Measurements from ENCODE around the gene PAPPA. TPM values are rescaled to one million over a fixed set of nuclear protein-coding genes. Genes with fewer than 3 reads are reported as not detected.

The PAPPA gene
- total RNA-seq, 4 donors from 2014 or later, result 0.53 to 2.3 (median 1.4) TPM

GRCh38 chr9:116141864-116142561 is 11.6 kb upstream of the PAPPA start:
- no peak for DNase-seq (ENCODE audit: low spot score in 2 of 2)
- H3K9me3 ChIP-seq, result no peaks in the 10 kb centered on the region
- WGBS, result 59% methylated on average over 6 of the region's 6 CpGs
- no peak overlapping the region for H3K27ac ChIP-seq
- peaks cover 7% of the 10 kb centered on the region for H3K27me3 ChIP-seq
- TF ChIP-seq, protein P1, sequence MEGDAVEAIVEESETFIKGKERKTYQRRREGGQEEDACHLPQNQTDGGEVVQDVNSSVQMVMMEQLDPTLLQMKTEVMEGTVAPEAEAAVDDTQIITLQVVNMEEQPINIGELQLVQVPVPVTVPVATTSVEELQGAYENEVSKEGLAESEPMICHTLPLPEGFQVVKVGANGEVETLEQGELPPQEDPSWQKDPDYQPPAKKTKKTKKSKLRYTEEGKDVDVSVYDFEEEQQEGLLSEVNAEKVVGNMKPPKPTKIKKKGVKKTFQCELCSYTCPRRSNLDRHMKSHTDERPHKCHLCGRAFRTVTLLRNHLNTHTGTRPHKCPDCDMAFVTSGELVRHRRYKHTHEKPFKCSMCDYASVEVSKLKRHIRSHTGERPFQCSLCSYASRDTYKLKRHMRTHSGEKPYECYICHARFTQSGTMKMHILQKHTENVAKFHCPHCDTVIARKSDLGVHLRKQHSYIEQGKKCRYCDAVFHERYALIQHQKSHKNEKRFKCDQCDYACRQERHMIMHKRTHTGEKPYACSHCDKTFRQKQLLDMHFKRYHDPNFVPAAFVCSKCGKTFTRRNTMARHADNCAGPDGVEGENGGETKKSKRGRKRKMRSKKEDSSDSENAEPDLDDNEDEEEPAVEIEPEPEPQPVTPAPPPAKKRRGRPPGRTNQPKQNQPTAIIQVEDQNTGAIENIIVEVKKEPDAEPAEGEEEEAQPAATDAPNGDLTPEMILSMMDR (IDR thresholded peaks at IDR 0.05), result no peak
- TF ChIP-seq POLR2A (IDR thresholded peaks at IDR 0.05) (no peak), POLR2AphosphoS5 (IDR thresholded peaks at IDR 0.05) (no peak), EP300 (IDR thresholded peaks at IDR 0.05) (no peak)
- H3K4me1 ChIP-seq, result peaks cover 3% of the 10 kb centered on the region
- H3K36me3 ChIP-seq, result no peaks in the 10 kb centered on the region
- no peak overlapping the region for H3K4me3 ChIP-seq

- H3K27me3 ChIP-seq, result peaks cover 7% of the 10 kb centered on the region
- H3K27ac ChIP-seq, result no peak overlapping the region
- TF ChIP-seq POLR2A (IDR thresholded peaks at IDR 0.05), result no peak
- TF ChIP-seq, protein P1 (IDR thresholded peaks at IDR 0.05), result no peak
- TF ChIP-seq POLR2AphosphoS5 (IDR thresholded peaks at IDR 0.05), result no peak
- no peak for TF ChIP-seq EP300 (IDR thresholded peaks at IDR 0.05)
- DNase-seq (ENCODE audit: low spot score in 2 of 2), result no peak
- WGBS, result 84% methylated on average over 5 of the region's 5 CpGs
- no peaks in the 10 kb centered on the region for H3K36me3 ChIP-seq
- H3K9me3 ChIP-seq, result no peaks in the 10 kb centered on the region
- no peak overlapping the region for H3K4me3 ChIP-seq
- H3K4me1 ChIP-seq, result peaks cover 3% of the 10 kb centered on the region
Observed at GRCh38 chr9:116142706-116143492, 10.7 kb upstream of the PAPPA start.

DNA sequence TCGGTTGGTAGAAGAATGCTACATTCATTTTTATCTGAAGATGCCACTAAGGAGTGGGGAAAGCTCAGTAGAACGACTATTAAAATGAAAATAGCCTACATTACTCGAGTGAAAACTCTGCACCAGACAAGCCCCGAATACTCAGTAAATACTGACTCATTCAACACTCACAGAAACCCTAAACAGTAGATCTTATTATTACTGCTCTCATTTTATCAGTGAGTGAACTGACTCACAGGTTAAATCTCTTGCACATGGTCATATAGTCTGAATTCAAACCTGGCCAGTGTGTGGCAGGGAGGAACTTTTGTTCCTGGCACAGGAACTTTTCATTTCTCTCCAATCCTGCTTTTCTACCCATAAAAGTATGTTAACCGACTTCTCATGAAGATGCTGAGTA is 9.6 kb upstream of the PAPPA start:
- TF ChIP-seq POLR2AphosphoS5 (IDR thresholded peaks at IDR 0.05) (no peak), EP300 (IDR thresholded peaks at IDR 0.05) (no peak), POLR2A (IDR thresholded peaks at IDR 0.05) (no peak)
- TF ChIP-seq, protein P1 (IDR thresholded peaks at IDR 0.05), result no peak
- H3K27ac ChIP-seq, result no peak overlapping the region
- WGBS, result 84% methylated on average over 5 of the region's 5 CpGs
- no peak for DNase-seq (ENCODE audit: low spot score in 2 of 2)
- no peaks in the 10 kb centered on the region for H3K9me3 ChIP-seq
- peaks cover 3% of the 10 kb centered on the region for H3K4me1 ChIP-seq
- peaks cover 7% of the 10 kb centered on the region for H3K27me3 ChIP-seq
- H3K36me3 ChIP-seq, result no peaks in the 10 kb centered on the region
- H3K4me3 ChIP-seq, result no peak overlapping the region

DNA sequence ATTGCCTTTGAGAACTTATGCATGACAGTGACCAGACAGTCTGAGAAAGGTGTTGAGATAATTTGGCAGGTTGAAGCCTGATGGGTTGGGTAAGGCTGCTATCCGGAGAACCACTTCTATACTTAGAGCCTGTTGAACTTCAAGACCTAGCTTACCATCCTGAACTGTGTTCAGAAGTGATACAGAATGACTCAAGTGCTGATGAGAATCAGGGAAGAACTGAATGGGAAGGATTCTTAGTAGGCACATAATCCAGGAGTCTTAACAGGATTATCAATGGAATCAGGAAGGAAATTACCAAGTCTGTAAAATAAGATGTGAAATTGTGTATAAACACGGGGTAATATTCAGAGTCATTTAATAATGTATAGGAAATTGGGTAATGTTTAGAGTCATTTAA is 9.0 kb upstream of the PAPPA start:
- H3K36me3 ChIP-seq, result no peaks in the 10 kb centered on the region
- WGBS, result 91% methylated on average over 2 of the region's 2 CpGs

More for the DNA sequence above, 9.0 kb upstream of the PAPPA start:
- H3K9me3 ChIP-seq, result no peaks in the 10 kb centered on the region
- DNase-seq (ENCODE audit: low spot score in 2 of 2), result no peak
- peaks cover 7% of the 10 kb centered on the region for H3K27me3 ChIP-seq
- TF ChIP-seq, protein P1 (IDR thresholded peaks at IDR 0.05), result no peak
- TF ChIP-seq EP300 (IDR thresholded peaks at IDR 0.05) (no peak), POLR2AphosphoS5 (IDR thresholded peaks at IDR 0.05) (no peak), POLR2A (IDR thresholded peaks at IDR 0.05) (no peak)
- peaks cover 3% of the 10 kb centered on the region for H3K4me1 ChIP-seq
- H3K4me3 ChIP-seq, result no peak overlapping the region
- no peak overlapping the region for H3K27ac ChIP-seq

Data from suprapubic skin (tissue), 4 donors.